SHP77 (cell line): ENCODE results near the gene RGS19.
"Not testable (repeated sequence)": the region's sequence is repeated elsewhere in the genome, so short reads cannot be mapped to it uniquely, and the experiment has no call there.

Source experiments
- DNase-seq, 2 experiments: peaks; one replicate each; lab custom pipeline; 2025; lab: John Stamatoyannopoulos, UW

The RGS19 gene

DNA sequence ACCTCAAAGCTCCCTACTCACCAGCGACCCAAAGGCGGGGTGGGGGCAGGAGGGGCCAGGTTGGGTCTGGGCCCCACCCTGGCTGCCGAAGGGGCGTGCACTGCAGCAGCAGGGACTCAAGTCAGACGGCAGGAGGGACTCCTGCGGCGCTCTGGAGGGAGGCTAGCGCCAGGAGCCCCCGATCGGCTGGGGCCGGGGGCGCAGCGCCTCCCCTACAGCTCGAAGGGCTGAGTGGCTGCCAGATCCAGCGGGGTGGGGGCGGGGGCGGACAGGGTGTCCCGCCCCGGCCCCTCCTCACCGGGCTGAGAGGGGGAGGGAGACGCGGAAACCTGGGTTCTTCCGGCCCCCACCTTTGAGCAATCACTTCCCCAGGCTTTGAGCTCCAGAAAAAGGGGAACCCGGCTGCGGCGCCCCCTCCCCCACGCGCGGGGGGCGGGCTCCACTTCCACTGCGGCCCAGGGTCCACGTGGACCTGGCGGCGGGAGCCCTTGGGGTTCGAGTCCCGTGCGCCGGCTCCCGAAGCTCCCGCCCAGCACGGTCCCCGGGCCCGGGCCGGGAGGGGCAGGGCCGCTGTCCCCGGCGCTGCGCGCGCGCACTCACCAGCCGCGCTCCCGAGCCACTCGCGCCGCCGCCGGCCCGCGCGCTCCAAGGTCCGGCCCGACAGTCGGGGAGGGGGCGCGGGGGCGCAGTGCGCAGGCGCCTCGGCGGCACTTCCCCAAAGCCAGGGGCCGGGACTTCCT lies at the start of gene RGS19:
Gene RGS19, minus strand, starts transcription at position 246 of the 740 bp plus-strand sequence. CDS start 2,632 bp downstream, outside the sequence.
- peak; percentile 39 to 85 for DNase-seq

DNA sequence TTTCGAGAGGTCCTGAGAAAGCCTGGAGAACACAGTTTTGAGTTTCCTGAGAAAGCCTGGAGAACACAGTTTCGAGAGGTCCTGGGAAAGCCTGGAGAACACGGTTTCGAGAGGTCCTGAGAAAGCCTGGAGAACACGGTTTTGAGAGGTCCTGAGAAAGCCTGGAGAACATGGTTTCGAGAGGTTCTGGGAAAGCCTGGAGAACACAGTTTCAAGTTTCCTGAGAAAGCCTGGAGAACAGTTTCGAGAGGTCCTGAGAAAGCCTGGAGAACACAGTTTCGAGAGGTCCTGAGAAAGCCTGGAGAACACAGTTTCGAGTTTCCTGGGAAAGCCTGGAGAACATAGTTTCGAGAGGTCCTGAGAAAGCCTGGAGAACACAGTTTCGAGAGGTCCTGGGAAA lies 44.2 kb upstream of the RGS19 start:
- not testable (repeated sequence) for DNase-seq

GRCh38 chr20:64122927-64123326 lies 43.6 kb upstream of the RGS19 start:
- DNase-seq, result not testable (repeated sequence)

- DNase-seq, result no peak
These were observed 42.3 kb upstream of the RGS19 start for GRCh38 chr20:64121586-64121985.

- no peak for DNase-seq
These were observed 40.5 kb upstream of the RGS19 start for GRCh38 chr20:64119681-64120341.

- no peak for DNase-seq
These were observed 40.0 kb upstream of the RGS19 start for GRCh38 chr20:64119301-64119680.

DNA sequence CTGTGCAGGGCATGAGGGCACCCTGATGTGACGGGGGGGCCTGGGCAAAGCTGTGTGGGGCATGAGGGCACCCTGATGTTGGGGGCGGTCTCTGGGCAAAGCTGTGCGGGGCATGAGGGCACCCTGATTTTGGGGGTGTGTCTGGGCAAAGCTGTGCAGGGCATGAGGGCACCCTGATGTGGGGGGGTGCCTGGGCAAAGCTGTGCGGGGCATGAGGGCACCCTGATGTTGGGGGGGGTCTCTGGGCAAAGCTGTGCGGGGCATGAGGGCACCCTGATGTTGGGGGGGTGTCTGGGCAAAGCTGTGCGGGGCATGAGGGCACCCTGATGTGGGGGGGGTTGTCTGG lies 38.1 kb upstream of the RGS19 start:
- not testable (repeated sequence) for DNase-seq

- no peak for DNase-seq
These were observed 37.5 kb upstream of the RGS19 start for GRCh38 chr20:64116541-64117431.

DNA sequence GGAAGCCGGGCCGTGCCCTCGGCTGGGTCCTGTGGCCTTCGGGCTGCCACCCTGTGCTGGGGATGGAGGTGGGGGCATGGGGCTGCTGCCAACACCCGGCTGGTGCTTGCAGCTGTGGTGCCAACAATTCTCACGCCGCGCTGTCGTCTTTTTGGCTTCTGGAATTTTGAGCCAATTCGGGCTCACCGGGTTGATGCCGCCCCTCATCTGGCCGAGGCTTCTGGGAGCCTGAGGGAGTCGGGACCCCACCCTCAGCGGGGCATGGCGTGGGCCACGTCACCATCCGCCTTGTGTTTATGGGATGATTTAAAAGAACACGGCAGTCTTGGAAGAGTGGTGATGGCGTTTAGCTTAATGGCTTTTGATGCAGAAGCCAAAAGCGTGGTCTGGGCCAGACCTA lies 36.7 kb upstream of the RGS19 start:
- no peak for DNase-seq

DNA sequence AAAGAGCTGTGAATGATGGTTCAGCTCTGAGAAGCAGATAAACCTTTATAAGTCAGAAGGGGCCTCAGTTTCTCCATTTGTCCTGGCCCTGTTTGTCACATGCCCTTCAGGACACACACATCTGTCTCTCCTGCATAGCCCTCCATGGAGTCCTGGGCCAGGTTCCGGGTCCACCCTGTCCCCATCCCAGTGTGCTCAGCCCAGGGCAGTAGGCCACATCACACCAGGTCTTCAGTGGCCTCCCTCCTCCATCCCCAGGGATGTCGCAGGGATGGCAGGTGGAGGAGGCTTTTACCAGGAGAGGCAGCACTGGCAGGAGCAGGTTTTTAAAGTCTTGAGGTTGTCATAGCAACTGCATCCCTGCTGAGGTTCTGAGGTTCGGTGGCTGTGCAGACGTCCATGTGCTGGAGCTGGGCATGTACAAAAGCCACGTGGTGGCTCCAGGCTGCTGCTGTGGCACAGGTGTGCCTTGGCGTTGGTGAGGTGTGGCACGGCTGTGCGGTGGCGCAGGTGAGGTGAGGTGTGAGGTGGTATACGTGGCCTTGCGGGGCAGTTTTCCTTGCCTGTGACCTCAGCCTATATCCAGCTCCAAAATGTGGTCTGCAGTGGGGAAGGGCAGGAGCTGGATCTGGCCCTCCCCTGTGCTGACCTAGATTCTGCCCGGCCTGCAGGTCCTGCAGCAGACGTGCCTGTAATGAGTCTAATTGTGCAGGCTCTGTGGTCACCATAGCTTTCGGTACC lies 36.0 kb upstream of the RGS19 start:
- DNase-seq, result no peak

DNA sequence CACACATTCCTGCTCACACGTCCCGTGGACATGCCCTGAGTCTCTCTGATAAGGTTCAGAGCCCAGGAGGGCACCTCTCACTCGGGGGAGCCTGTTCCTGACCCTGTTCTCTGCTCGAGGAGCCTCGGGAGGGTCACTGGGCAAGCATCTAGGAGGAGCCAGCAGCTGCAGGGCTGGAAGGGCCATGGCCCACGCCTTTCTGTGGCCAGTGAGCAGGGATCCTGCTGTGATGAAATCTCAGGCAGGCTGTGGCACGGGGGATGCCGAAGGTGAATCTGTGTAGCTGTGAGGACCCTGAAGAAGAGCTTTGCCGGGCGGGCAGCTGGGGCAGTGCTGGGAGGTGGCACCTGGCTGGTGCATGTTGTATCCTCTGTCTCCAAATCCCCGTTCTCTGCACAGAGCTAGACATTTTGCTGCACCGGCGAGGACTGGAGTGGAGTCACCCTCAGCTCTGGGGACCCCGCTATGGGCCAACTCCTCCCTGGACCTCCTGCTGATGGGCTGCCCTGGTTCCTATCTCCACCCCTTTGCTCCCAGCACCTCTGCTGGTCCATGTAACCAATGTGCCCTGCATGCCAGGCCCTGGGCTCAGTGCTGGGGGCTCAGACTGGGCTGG lies 35.1 kb upstream of the RGS19 start:
- no peak for DNase-seq

DNA sequence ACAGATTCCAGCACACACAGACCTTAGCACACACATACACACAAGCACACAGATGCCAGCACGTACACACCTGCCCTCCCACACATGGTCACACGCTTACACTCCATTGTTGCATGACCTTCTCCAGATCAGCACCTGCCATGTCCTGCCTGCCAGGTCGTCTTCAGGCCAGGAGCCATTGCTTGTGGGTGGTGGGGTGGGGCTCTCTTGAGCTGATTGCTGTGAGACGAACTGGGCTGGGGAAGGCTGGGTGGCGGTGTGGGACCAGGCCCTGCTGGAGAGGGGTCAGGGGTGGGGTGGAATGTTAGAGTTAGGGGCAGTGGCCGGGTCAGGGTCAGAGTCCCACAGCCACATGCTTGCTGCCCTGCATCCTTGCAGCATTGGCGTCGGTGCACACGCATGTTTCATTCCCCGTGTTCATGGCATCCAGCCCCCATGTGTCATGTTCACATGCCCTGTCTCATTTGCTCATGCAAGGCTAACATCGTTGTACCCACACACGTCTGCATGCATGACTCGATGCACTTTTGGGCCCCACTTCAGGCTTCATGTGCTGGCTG lies 34.6 kb upstream of the RGS19 start:
- DNase-seq, result peak in 1 of 2 experiments; percentile 39

DNA sequence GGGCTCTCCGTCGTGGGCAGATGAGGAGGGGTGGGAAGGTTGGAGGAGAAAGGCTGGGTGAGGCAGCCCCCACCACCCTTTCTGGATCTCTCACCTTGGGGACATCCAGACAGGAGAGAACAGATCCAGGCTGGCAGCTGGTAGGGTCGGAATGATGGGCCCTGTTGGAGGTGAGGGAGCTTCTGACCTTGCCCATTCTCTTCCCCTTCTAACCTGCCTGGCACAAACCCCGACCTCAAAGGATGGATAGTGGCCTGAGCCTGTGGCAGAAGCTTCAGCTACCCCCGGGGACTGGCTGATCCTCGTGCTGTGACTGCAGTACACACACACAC lies 34.1 kb upstream of the RGS19 start:
- no peak for DNase-seq

DNA sequence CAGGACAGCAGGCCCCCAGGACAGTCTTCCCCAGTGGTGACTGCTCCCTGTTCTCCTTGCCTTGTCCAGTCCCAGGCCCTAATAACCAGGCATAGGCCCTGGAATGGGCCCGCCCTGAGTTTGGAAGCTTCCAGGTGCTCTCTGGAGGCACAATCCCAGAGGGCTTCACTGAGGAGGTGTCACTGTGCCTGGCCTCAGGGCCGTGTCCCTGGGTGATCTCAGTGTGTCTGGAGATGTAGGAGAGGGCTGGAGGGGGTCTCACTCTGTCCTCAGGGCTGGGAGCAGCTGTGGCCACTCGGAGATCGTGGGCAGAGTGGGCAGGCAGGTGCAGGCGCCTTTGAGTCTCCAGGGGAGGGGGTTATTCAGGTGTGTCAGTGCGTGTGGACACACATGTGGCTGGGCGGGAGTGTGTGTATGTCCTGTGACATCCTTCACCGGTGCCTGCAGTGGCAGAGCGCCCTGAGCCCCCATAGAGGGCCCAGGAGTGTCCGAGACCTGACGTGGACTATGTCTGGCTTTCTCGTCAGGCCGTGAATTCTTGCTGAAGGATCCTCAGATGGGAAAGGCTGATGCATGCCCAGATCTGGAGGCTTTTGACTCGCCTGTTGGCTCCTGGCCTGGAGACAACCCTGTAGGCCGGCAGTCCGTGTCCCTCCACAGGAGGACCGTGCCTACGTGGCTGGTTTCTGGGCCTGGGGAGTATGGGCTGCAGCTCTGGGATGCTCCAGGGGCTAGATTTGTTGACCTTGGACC lies 33.5 kb upstream of the RGS19 start:
- DNase-seq, result no peak

- DNase-seq, result no peak
These were observed 32.7 kb upstream of the RGS19 start for GRCh38 chr20:64111841-64112641.

DNA sequence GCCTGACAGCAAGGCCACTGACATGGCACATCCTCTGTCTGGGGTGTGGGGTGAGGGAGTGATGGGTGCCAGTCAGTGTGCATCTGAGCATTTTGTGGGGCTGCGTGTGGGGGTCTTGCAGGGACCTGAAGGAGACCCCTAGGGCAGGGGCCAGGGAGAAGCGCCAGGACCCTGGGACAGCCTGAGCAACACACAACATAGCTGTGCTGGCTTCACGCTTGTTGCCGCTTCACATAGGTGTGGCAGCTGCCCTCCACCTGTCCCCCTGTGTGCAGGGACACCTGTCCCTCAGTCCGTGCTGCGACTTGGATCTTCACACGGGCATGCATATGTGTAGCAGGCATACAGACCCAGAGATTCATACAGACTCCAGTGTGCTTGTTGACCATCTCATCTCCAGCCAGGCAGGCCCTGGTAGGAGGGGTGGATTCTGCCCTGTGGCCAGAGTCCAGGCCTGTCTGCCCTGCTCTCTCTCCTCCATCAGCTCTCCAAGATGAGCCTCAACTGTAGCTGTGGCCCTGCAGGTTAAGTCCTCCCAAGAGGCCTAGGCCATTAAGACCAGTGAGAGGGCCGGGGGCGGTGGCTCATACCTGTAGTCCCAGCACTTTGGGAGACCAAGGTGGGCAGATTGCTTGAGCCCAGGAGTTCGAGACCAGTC lies 31.2 kb upstream of the RGS19 start:
- DNase-seq, result no peak

DNA sequence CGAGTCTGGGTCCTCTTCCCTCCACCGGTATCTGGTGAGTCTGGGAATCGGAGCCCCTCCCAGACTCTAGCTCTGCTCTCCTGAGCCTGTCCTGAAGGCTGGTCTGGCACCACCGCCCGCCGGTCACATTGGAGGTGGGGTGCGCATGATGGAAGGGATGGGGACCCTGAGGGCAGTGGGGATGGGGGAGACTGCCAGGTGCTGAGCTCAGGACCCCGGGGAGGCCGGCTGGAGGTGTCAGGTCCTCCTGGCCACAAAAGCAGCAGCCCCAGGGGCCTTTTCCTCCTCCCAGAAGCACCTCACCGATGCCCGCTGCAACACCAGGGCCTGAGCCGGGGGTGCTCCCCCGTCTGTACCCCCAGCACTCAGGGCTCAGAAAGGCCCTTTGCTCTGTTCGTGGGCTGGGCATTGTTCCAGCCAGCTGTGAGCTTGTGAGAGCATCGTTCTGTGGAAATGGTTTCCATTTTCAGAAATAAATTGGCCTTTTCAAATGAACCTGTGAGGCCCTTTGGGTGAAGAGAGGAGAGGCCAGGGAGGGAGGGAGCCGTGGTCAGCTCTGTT lies 30.6 kb upstream of the RGS19 start:
- no peak for DNase-seq

DNA sequence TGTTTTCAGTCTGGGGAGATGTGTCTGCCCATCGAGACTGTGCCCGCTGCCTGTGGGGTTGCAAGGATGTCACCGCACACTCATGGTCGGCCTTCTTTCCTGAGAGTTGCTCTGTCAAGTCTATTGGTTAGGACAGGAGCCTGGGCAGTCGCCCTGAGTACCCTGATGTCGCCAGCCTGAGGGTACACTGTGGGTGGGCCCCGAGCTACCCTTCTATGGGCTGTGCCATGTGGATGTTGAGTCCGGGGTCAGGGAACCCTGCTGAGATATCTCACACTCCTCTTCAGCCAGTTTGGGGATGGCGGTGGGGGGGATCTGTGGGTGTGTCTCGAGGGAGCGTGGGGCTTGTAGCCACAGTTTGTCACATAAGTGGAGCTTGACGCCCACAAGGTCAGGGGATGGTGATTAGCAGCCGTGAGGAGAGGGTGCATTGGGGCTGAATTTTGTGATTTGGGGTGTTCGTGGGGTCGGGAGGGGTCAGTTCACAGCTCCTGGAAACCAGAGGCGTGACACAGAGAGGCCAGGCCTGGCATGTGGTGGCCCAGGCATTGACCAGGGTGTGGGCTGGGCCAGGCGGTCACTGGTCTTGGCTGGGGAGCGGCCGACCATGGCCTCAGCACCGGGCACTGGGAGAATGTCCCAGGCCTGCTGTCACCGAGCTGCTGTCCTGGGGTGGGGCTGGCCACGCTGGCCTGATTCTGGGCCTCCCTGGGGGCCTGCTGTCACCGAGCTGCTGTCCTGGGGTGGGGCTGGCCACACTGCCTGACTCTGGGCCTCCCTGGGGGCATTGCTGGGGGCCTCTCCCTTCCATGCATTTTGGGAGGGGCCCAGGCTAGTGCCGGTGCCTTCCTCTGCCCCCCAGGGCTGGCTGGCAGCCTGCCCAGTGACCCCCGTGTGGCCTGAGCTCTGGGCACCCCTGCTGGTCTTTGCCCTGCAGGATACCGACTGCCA lies 29.7 kb upstream of the RGS19 start:
- no peak for DNase-seq
